Measurements from ENCODE around the gene TLNRD1.
A peak's percentile ranks its signal among the peaks of the same experiment; 100 is the strongest.
"Not testable (repeated sequence)": the region's sequence is repeated elsewhere in the genome, so short reads cannot be mapped to it uniquely, and the experiment has no call there.

The TLNRD1 gene

DNA sequence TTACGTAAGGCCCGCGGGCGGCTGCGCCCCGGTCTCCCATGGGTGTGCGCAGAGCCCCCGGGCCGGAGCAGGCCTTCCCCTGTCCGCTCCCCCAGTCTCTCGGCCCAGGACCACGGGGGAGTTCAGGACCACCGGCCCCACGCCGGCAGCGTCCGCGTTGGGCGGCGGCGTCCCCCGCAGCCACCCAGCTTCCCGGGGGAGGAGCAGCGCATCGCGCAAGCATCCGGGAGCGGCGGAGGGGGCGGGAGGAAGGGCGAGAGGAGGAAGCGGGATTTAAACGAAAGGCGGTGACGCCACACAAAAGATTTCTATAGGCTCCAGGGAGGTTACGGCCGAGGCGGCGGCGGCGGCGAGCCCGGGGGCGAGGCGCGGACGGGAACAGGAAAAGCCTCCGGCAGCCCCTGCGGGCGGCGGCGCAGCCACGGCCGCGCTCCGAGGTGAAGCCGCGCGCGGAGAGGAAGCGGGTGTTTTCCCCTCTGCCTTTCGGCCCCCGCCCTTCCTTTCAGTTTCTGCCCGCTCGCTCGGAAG is at the start of gene TLNRD1:
TLNRD1 (plus strand) TSS at position 300 of the 528 bp plus-strand sequence. CDS start 1,349 bp downstream, outside the sequence.
- peak; percentile 72 to 75 for DNase-seq (ENCODE audit: low read depth in 2 of 2)

DNA sequence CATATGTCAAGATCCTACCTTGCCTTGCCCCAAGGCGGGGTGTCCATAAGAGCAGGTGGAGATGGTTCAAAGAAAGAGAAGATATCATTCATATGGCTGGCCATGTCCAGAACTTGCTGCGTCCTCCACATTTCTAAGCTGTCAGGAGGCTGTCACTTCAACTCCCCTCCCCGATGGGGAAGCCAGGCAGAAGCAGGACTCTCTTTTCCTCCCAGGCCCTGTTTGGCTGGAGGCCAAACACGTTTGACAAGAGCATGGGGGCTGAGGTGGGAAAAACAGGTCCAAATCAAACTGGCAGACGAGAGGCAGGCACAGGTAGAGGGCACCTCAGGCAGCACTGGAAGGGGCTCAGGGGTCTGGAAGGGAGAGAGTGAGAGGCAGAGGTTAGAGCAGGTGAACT is 48.8 kb upstream of the TLNRD1 start:
- no peak for DNase-seq (ENCODE audit: low read depth in 2 of 2)

DNA sequence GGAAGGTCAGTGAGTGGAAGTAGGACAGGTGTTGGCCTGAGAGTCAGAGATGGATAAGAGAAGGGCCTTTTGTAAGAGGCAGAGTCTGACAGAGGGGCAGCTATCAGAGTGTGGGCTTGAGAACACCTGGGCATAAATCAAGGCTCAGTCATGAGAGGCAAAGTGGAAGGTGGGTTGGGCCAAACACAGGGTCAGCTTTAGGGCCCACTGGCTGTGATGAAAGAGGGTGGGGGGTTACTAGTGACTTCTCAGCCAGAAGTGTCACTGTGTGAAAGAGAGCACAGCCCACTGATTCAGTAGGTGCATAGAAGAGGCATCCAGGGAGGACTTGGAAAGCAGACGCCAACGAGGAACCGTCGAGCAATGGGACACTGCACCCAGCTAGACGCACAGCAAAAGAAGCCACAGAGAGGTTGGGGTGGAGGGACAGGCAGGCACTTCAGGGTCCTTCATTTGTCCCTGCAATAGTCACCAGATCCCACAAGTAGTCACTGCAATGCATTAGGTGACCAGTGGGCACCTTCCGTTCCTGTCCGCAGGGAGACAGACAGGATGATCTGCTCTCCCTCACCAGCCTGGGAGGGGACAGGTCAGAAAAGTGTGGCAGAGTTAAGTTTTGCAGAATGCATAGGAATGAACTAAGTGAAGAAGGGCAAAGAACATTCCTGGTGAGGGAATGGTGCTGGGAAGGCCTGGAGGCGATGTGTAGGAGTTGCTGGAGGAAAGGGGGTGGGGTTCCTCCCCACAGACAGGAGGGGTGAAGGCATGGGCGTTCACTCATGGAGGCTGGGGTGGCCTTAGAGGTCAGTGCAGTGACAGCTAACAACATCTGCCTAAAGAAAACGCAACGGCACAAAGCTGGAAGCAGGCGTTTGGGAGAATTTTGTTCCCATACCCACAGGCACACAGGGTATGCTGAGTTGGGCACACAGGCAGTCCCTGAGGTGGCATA is 47.4 kb upstream of the TLNRD1 start:
- no peak for DNase-seq (ENCODE audit: low read depth in 2 of 2)

DNA sequence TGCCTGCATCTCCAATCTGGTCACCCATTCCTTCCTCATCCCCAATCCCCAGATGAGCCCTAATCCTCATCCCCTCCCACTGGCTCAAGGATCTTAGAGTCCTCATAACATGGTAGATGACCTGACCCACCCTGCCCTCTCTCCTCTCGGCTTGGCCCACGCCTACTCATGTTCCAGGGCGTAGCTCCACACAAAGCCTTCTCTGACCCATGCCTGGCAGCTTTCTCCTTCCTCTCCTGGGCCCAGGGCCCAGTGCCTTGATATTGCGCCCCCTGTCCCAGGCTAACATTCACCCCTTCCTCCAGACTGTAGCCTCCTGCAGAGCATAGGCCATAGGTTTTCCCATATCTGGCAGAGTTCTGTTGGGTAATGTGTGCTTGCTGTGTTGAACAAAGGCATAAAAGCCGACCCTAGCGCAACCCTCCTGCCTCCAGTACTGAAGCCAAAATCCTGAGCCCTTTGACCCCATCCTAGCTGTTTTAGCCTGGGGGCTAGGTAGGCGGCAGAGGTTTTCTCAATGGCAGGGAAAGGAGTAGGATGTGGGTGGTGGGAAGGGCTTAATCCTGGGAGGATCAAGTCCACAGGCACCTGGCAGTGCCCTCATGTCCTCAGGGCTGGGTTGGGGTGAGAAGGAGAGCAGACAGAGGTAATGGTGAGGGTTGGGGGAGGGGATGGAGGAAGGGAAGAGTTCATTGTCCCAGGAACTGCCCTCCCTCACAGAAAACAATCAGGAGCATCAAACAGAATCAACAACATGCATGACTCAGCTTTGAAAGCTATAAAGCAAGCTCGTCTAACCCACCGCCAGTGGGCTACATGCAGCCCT is 46.6 kb upstream of the TLNRD1 start:
- DNase-seq (ENCODE audit: low read depth in 2 of 2) = no peak

DNA sequence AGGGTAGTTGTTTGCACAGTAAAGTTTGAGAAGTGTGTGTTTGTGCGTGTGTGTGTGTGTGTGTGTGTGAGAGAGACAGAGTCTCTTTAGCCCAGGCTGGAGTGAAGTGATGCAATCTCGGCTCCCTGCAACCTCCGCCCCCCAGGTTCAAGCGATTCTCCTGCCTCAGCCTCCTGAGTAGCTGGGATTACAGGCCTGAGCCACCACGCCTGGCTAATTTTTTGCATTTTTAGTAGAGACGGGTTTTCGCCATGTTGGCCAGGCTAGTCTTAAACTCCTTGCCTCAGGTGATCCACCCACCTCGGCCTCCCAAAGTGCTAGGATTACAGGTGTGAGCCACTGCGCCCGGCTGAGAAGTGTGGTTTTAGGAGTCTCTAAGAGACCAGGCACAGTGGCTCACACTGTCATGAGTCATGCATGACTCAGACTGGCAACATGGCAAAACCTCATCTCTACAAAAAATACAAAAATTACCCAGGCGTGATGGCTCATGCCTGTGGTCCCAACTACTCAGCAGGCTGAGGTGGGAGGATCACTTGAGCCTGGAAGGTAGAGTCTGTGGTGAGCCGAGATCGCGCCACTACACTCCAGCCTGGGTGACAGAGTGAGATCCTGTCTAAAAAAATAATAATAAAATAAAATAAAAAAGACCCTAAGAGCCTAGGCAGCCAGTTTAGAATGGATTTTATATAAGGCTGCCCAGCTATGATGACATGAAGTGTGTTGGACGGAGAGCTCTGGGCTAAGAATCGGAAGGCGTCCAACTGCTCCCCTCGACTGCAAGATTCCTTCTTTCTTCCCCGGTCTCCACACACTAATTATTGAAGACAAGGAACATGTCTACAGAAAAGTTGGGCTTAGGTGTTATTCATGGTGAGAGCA is 44.9 kb upstream of the TLNRD1 start:
- DNase-seq (ENCODE audit: low read depth in 2 of 2) = peak; percentile 22 to 23

DNA sequence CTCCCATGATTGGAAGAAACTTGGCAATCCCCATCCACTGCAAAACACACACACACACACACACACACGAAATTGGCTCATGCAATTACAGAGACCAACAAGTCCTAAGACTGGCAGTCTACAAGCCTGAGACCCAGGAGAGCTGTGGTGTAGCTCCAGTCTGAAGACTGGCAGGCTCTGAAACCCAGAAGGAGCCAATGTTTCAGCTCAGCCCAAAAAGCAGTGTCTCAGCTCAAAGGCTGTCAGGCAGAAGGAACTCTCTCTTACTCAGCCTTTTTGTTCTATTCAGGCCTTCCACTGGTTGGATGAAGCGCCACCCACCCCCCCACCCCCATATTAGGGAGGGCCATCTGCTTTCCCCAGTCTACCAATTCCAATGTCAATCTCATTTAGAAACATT is 43.2 kb upstream of the TLNRD1 start:
- DNase-seq (ENCODE audit: low read depth in 2 of 2) = no peak

DNA sequence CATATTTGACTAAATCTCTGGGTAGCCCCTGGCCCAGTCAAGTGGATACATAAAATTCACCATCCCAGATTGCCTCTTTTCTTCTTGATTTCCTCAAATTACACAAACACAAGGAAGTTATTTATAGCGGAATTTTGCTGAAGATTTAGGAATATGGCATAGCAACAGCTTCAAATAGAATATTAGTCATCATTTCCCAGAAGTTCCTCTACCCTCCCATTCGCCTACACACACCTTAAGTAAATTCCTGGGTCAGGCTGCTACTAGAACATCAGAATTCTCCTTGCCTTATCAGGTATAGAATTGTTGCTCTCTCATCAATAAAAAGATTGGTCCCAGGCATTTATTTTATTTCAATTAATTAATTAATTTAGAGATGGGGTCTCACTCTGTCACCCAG is 42.7 kb upstream of the TLNRD1 start:
- DNase-seq (ENCODE audit: low read depth in 2 of 2) = no peak

DNA sequence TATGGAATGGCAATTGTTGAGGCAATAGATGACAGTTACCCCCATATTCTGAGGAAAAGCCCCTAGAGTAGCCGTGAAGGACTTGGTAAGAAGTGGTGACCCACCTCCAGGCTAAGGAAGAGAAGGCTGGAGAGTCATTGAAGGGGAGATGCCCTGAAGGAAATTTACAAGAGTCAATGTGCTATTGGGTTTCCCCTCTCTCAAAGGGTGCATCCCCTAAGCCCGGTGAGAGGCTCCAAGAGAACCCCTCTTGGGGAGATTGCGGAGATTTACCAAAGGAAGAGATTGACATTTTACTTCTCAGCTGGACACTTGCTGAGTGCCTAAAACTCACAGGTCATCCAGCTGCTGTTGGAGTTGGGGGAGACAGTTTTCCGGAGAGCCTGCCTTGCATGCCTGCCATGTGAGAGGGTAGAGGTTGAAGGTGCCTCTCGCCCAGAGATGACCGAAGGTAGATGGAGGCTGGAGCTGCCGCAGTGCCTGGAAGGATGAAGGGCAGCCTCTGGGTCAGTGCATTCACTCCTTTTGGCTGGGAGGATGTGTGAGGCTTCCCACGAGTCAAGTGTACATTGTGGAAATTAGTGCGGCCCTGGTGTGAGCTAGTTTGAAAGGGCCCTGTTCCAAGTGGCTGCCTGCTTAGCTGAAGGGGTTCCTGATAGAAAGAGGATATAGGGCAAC is 41.8 kb upstream of the TLNRD1 start:
- no peak for DNase-seq (ENCODE audit: low read depth in 2 of 2)

DNA sequence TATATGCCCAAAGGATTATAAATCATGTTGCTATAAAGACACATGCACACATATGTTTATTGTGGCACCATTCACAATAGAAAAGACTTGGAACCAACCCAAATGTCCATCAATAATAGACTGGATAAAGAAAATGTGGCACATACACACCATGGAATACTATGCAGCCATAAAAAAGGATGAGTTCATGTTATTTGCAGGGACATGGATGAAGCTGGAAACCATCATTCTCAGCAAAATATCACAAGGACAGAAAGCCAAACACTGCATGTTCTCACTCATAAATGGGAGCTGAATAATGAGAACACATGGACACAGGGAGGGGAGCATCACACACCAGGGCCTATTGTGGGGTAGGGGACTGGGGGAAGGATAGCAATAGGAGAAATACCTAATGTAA is 35.3 kb upstream of the TLNRD1 start:
- not testable (repeated sequence) for DNase-seq (ENCODE audit: low read depth in 2 of 2)

DNA sequence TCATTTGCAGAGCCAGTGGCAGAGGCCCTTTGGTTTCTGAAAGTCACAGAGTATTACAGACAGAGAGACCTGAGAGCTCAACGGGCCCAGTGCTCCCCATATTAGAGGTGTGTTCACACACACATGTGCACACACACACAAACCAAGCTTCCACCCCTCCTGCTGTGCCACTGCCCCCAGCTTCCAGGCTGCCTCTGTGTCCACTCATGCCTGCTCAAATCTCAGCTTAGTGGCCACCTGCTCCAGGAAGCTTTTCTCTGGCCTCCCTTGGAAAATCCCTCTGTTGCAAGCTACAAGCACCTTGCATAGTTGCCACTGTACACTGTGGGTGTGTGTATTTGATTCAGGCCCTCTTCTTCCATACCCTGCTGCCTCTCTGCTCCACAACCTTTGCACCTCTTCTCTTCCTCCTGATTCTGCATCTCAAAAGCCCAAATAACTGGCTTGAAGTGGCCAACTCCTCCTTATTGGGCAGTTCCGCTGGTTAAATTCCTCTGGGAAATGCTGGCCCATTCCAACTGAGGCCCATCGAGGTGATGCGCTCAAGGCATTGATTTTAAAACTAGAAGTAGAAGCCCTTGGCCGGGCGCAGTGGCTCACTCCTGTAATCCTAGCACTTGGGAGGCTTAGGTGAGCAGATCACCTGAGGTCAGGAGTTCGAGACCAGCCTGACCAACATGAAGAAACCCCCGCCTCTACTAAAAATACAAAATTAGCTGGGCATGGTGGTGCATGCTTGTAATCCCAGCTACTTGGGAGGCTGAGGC is 34.1 kb upstream of the TLNRD1 start:
- no peak for DNase-seq (ENCODE audit: low read depth in 2 of 2)

DNA sequence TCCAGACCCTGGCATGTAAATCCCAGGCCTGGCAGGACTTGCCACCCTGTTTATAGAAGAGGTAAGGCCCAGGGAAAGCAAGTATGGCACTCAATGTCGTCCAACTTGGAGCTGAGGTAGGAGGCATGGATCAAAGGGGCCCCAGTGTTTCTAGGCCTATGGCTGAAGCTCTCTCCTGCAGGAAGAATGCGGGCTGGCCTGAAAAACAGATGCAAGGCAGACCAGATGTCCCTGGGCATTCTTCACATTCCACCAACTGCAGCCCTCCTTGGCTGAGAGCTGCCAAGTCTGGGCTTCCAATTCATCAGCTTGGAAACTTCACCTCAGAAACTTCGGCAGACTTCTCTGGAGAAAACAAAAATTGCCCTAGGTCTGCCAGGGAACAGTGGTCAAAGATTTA is 33.3 kb upstream of the TLNRD1 start:
- DNase-seq (ENCODE audit: low read depth in 2 of 2) = no peak

DNA sequence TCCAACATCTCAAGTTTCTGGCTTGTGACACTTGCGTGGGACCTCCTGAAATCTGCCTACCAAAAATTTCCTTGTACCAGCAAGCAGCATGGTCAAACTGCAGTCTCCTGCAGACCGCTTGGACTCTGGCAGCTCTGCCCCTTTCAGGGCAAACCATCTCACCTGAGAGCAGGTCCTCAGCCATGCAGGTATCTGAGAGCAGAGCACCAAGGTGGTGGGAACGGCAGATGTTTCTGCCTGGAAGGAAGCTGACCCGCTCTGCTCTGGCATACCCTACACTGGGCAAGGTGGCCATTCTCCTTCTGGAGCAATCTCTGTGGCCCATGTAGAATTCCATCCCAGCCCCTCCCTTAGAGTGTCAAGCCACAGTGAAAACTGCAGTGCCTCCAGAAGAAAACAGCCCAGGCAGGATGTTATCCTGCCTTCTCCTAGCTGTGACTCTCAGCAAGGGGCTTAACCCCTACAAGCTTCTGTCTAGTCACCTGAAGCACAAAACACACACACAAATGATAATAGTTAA is 32.7 kb upstream of the TLNRD1 start:
- no peak for DNase-seq (ENCODE audit: low read depth in 2 of 2)

DNA sequence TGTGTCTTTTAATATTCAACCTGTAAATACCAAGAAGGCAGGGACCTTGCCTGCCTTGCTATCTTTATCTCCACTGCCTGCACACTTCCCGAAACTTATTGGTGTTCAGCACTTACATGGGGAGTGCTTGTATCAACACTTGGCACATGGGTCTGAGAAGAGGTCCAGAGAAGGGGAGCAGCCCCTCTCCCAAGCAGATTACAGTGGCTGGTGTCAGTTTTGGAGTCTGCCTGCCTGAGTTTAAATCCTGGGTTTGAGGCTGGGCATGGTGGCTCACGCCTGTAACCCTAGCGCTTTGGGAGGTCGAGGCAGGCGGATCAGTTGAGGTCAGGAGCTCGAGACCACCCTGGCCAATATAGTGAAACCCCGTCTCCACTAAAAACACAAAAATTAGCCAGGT is 31.4 kb upstream of the TLNRD1 start:
- no peak for DNase-seq (ENCODE audit: low read depth in 2 of 2)

DNA sequence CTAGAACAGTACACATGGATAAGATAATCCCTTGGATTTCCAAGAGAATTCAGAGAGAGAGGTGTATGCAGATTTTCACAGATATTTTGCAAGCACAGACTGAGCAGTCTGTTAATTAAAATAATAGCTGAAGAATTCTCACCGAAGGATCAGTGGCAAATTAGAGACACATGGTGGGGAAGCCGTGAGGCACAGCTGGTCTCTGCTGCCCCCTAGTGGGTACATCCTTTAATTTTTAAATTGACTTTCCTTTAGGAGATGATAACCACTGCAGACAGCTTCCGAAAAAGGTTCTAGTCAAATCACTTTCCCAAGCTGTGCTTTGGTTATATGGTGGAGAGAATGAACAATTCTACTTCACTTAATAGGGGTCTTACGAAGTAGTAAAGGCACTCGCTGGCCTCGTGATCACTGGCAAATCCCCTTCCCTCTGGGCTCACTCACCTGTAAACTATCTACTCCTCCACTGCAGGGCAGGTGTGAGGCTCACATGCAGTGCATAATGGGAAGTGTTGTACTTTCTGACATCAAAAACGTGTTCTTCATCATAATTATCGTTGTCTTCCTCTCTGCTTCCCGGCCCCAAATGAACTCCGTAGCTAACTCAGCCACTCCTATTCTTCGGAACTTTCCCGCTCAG is 30.6 kb upstream of the TLNRD1 start:
- DNase-seq (ENCODE audit: low read depth in 2 of 2) = peak; percentile 42 to 70

DNA sequence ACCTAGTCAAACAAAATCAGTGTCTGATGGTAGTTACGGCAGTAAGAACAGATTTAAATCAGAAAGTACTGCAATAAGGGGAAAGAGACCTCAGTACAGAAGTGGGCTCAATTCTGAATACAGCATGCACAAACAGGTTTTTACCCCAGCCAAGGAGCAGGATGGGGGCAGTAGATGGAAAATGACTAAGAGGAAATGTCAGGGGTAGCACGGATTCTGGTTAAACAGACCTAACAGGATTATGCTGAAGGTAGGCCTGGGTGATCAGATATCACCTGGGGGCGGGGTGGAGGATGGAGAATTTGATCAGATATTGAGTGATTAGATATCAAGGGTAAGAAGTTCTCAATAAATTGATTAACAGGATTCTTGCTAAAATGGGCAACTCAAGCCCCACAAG is 30.1 kb upstream of the TLNRD1 start:
- no peak for DNase-seq (ENCODE audit: low read depth in 2 of 2)

DNA sequence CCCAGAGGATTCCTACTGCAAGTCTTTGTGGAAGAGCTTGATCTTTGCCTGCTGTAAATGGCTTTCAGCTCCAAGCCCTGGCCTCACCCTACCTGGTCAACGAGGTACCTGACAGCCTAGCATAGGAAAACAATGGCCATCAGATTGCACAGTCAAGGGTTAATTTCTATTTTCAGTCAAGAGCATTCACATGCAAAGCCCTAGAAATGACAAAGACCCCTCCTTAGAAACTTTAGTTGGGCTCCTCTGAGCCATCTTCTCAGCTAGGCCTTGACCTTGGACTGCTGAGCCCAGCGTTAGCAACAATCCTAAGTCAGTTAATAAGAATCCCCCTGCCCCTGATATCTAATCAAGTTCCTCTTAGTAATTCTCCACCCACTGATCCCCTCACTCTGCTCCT is 29.6 kb upstream of the TLNRD1 start:
- DNase-seq (ENCODE audit: low read depth in 2 of 2) = no peak

DNA sequence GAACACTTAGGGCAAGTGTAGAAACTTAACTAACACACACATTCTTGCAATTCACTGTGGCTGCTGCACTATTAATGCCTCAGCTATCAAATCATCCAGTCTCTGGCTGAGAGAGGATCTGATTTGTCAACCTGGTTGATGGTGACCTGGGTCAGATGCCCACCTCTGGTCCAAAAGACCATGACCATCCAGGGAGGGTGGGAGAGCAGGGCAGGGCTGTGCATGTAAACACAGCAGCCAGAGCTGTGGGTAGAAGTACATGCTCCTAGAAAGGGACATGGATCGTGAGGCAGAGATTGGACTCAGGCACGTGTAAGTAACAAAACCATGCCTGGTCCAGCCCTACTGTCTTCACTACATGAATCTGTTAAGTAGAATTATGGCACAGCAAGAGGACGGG is 28.4 kb upstream of the TLNRD1 start:
- DNase-seq (ENCODE audit: low read depth in 2 of 2) = no peak

DNA sequence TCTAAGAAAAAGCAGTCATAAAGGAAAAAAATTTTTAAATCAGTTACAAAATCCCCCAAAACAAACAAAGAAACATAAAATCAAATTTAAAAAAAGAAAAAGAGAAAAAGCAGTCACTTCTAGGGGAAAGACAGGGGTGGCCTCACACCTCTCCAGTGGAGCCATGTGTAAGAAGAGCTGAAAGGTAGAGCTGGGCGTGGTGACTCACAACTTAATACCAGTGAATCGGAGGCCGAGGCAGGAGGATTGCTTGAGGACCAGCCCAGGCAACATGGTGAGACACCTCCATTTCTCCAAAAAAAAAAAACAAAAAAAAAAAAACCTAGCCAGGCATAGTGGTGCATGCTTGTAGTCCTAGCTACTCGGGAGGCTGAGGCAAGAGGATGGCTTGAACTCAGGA is 25.8 kb upstream of the TLNRD1 start:
- DNase-seq (ENCODE audit: low read depth in 2 of 2) = no peak

DNA sequence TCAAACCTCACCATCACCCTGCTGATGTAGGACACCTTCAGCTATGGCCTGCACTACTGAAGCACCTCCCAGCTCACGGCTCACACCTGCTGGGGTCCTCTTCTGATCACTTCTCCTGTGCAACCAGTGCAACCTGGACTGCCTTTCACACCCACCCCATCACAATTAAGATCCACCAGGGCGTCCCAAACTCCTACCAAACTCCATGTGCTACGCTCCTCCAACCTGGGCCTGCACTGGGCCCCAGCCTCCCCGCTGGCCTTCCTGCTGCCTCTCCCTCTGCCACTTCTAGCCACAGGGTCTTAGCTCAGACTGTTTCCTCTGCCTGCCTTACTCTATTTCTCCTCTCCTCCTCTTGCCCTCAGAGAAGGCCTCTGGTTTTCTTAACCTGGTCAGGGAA is 23.9 kb upstream of the TLNRD1 start:
- no peak for DNase-seq (ENCODE audit: low read depth in 2 of 2)
